ENCODE measurements around the gene CARMIL1.

CARMIL1 gene

DNA sequence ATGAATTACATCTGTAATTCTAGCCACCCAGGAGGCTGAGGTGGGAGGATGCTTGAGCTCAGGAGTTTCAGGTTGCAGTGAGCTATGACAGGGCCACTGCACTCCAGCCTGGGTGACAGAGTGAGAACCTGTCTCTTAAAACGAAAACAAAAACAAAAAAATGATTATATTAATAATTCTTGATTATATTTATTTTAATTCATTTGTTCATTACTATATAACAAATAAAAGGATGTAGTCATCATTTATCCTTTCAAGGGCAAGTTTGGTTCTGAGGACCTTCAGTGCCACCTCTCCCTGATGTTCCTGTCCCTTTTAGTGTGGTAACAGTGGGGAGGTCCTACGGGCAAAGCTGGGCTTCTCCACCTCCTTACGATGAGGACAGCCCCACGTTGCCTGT is 205.7 kb downstream of the CARMIL1 start:
- DNase-seq, result no peak

- no peak for DNase-seq
These were observed 206.8 kb downstream of the CARMIL1 start for GRCh38 chr6:25485821-25486534.

DNA sequence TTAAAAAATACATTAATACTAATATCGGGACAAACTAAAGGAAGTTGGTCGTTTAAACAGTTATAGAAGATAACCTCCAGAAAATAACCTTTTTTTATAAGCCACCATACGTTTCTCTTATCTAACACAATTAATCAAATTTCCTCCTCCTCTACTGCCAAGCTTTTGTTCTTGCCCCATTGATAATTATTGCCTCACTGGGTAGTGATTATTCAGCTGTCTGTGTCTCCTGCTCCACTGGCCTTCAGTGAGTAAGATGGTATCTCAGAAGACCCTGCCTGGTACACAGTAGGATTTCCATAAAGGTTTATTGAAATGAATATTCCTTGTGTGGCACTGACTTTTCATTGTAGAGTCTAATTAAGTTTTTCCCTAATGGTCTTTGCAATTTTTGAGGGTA is 207.4 kb downstream of the CARMIL1 start:
- DNase-seq, result no peak

GRCh38 chr6:25487012-25487411 is 207.8 kb downstream of the CARMIL1 start:
- DNase-seq, result no peak

- no peak for DNase-seq
These were observed 209.0 kb downstream of the CARMIL1 start for GRCh38 chr6:25488156-25488555.

GRCh38 chr6:25489399-25489798 is 210.2 kb downstream of the CARMIL1 start:
- DNase-seq, result no peak

DNA sequence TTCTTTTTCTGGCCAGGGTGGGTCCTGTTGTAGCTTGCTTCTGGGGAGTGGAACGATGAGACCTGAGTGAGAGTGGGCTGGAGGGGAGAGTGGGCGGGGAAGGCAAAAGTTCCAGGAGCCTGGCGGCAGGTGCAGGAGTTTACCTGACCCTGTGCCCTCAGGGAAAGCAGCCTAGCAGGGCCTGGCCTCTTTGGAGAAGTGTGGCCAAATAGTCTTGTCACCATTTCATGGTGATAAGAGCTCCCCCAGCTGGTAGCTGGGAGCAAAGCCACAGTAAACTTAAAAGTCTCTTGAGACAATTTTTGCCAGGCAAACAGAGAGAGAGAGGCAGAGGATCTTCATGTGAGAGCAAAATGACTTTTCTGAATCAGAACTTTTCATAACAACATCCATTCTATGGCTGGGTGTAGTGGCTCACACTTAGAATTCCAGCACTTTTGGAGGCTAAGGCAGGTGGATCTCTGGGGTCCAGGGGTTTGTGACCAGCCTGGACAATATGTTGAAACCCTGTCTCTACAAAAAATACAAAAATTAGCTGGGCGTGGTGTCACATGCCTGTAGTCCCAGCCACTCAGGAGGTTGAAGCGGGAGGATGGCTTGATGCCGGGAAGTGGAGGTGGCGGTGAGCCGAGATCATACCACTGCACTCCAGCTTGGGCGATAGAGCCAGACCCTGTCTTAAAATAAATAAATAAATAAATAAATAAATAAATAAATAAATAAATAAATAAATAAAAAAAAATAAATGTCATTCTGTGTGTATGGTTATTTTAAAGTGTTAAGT is 211.0 kb downstream of the CARMIL1 start:
- DNase-seq, result peak; percentile 48 to 73

GRCh38 chr6:25492951-25493350 is 213.8 kb downstream of the CARMIL1 start:
- DNase-seq, result no peak

DNA sequence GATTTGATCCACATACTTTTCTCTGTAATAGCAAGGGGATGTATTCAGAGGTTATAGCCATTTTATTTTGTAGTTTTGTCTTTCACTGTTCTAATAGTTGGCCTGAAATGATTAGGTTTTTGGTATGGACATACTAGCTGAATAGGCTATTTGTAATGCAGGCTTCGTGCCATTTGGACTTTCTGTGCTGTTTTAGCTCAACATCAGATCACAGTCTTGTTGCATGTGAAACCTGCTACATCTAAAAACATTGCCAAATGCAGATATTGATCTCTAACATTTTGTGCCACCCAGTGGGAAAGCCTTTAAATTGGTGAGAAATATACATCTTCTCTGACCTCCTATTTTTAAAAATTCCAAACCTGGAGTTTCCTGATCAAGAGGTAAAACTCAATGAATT is 215.3 kb downstream of the CARMIL1 start:
- DNase-seq, result no peak

GRCh38 chr6:25497383-25498040 is 218.3 kb downstream of the CARMIL1 start:
- no peak for DNase-seq

DNA sequence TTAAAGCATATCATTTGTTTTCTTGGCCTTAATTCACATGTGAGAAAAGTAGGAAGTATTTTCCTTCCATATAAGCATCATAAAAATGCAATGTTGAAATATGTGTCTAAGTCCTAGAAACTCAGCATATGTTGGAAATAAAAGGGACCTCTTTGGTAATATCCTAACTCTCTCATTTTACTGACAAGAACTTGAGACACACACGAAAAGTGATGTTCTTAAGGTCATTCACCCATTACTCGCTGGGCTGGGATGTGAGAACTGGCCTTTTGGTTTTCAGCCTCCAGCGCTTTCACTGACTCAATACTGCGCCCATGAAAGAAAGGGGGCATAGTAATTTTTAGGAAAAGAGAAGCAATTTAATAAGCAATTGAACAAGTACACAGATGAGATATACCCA is 219.3 kb downstream of the CARMIL1 start:
- DNase-seq, result no peak

GRCh38 chr6:25499615-25500235 is 220.6 kb downstream of the CARMIL1 start:
- no peak for DNase-seq

GRCh38 chr6:25503686-25504085 is 224.5 kb downstream of the CARMIL1 start:
- no peak for DNase-seq

DNA sequence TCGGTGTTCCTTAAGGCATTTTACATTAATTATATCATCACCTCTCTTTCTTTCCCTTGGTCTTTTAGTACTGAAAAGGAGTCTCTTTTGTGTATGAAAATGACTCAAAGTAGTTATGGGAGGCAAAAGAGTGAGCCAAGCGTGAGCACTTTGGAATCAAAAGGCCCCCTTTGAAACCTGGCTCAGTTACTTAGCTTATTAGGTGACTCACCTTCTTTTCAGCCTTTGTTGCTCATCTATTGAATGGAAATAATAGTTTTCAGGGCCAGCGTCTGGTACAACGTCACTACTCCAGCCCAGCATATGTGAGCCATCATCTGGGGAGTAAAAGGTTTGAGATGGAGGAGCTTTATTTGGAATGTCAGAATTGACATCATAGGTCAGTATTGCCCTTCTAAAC is 225.5 kb downstream of the CARMIL1 start:
- no peak for DNase-seq

DNA sequence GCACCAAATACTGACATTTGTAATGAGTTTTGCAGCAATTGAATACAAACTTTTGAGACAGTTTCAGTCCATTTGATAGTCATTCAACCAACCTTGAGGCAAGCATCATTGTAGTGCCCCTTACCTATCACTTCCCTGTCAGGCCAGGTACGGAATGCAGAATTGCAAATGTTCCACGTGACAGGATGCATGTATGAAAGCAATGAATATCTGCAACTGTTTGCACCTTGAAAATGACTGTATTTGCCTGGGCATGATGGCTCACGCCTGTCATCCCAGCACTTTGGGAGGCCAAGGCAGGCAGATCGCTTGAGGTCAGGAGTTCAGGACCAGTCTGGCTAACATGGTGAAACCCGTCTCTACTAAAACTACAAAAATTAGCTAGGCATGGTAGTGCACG is 226.8 kb downstream of the CARMIL1 start:
- no peak for DNase-seq

DNA sequence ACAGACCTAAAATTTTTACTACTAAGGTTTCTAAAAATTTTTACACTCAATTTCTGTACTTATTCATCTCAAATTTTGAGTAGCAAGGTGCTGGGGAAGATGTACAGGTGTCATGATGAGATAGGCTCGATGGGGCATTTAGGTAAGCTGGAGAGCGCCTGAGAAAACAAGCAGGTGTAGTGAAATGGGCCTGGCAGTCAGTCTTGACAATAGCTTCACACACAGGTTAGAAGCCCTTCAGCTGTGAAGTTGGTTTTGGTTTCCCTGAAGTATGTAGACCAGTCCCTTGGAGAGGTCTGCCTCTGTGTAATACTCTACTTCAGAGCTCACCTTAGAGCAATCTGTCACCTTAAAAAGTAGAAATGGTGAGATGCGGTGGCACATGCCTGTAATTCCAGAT is 228.9 kb downstream of the CARMIL1 start:
- DNase-seq, result no peak

- no peak for DNase-seq
These were observed 232.2 kb downstream of the CARMIL1 start for GRCh38 chr6:25511376-25511775.

DNA sequence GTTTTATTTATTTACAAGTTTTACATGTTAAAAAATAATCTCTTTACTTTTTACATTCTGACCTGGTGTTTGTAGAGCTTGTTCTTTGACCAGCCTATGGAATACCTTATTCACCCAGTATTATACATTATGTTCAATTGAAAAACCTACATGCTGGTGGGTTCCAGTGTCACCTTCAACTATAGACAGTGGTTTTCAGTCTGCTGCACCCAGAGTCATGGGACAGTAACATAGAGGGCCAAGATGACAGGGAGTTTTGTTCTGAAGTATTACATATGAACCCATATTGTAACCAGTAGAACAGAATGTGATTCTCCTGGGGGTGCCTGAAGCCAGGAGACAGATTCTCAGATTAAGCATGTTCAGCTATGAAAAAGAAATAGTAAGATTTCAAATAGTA is 233.4 kb downstream of the CARMIL1 start:
- no peak for DNase-seq

- no peak for DNase-seq
These were observed 240.7 kb downstream of the CARMIL1 start for GRCh38 chr6:25519856-25520255.

DNA sequence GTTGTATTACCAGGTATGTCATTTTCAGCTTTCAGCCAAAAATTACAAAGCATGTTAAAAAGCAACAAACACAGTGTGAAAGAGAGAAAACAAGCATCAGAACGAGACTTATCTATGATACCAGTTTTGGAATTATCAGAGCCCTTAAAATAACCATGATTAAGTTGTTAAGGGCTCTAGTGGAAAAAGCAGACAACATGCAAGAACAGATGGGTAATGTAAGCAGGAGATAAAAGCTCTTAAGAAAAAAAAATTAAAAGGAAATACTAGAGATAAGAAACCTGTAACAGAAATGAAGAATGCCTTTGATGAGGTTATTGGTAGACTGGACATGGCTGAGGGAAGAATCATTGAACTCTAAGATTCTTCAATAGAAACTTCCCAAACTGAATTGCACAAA is 245.4 kb downstream of the CARMIL1 start:
- DNase-seq, result no peak

GRCh38 chr6:25525078-25525477 is 245.9 kb downstream of the CARMIL1 start:
- no peak for DNase-seq

GRCh38 chr6:25534942-25535631 is 255.9 kb downstream of the CARMIL1 start:
- no peak for DNase-seq
